ENCODE measurements around the gene NEDD4L.

The NEDD4L gene

GRCh38 chr18:58191626-58192025 is 147.6 kb downstream of the NEDD4L start:
- in situ Hi-C loops (cut with HindIII; ENCODE audit: low sequenced_read_pairs): no loop called here
- no peak for DNase-seq (ENCODE audit: low read depth)
- TF ChIP-seq, protein P1, sequence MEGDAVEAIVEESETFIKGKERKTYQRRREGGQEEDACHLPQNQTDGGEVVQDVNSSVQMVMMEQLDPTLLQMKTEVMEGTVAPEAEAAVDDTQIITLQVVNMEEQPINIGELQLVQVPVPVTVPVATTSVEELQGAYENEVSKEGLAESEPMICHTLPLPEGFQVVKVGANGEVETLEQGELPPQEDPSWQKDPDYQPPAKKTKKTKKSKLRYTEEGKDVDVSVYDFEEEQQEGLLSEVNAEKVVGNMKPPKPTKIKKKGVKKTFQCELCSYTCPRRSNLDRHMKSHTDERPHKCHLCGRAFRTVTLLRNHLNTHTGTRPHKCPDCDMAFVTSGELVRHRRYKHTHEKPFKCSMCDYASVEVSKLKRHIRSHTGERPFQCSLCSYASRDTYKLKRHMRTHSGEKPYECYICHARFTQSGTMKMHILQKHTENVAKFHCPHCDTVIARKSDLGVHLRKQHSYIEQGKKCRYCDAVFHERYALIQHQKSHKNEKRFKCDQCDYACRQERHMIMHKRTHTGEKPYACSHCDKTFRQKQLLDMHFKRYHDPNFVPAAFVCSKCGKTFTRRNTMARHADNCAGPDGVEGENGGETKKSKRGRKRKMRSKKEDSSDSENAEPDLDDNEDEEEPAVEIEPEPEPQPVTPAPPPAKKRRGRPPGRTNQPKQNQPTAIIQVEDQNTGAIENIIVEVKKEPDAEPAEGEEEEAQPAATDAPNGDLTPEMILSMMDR (IDR thresholded peaks at IDR 0.05; ENCODE audit: low read depth, low read length, missing control alignments): no peak
- no peak overlapping the region for H3K4me3 ChIP-seq (ENCODE audit: low read depth, low read length)

GRCh38 chr18:58192519-58192918 is 148.5 kb downstream of the NEDD4L start:
- TF ChIP-seq, protein P1 (IDR thresholded peaks at IDR 0.05; ENCODE audit: low read depth, low read length, missing control alignments): no peak
- in situ Hi-C loops (cut with HindIII; ENCODE audit: low sequenced_read_pairs): no loop called here
- DNase-seq (ENCODE audit: low read depth): no peak
- H3K4me3 ChIP-seq (ENCODE audit: low read depth, low read length): no peak overlapping the region

GRCh38 chr18:58194028-58194427 is 150.0 kb downstream of the NEDD4L start:
- TF ChIP-seq, protein P1 (IDR thresholded peaks at IDR 0.05; ENCODE audit: low read depth, low read length, missing control alignments): peak; percentile 51
- in situ Hi-C loops (cut with HindIII; ENCODE audit: low sequenced_read_pairs): no loop called here
- no peak for DNase-seq (ENCODE audit: low read depth)
- H3K4me3 ChIP-seq (ENCODE audit: low read depth, low read length): no peak overlapping the region

GRCh38 chr18:58195278-58195765 is 151.3 kb downstream of the NEDD4L start:
- peak overlapping the region; percentile 27 for H3K4me3 ChIP-seq (ENCODE audit: low read depth, low read length)
- DNase-seq (ENCODE audit: low read depth): no peak
- in situ Hi-C loops (cut with HindIII; ENCODE audit: low sequenced_read_pairs): no loop called here
- TF ChIP-seq, protein P1 (IDR thresholded peaks at IDR 0.05; ENCODE audit: low read depth, low read length, missing control alignments): no peak

DNA sequence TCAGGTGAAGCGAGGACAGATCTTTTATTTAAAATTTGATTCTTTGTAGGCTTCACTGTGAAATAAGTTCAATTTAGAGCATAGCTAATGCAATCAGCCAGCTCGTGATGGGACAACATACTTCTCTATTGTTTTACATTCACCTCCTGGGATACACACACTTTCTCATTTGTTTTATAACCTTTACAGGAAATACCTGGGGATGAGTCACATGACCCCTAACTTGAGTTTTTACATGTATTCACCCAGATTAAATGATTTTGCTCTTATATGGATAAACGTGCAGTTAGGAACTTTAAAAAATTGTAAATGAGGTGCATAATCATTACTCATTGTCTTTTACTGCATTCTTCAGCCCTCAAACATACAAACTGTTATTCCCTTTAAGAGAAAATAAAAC is 152.1 kb downstream of the NEDD4L start:
- DNase-seq (ENCODE audit: low read depth): no peak
- in situ Hi-C loops (cut with HindIII; ENCODE audit: low sequenced_read_pairs): no loop called here
- TF ChIP-seq, protein P1 (IDR thresholded peaks at IDR 0.05; ENCODE audit: low read depth, low read length, missing control alignments): no peak
- no peak overlapping the region for H3K4me3 ChIP-seq (ENCODE audit: low read depth, low read length)

- no peak for DNase-seq (ENCODE audit: low read depth)
- no peak overlapping the region for H3K4me3 ChIP-seq (ENCODE audit: low read depth, low read length)
- in situ Hi-C loops (cut with HindIII; ENCODE audit: low sequenced_read_pairs): no loop called here
- TF ChIP-seq, protein P1 (IDR thresholded peaks at IDR 0.05; ENCODE audit: low read depth, low read length, missing control alignments): no peak
These were observed 153.2 kb downstream of the NEDD4L start for GRCh38 chr18:58196881-58197872.

Data from astrocyte of the cerebellum (primary cell).